ENCODE data around the gene TBC1D22A. TPM values are rescaled to one million over a fixed set of nuclear protein-coding genes. Genes with fewer than 3 reads are reported as not detected.

Gene TBC1D22A
- total and polyA plus RNA-seq, 9 of the 15 experiments (the other 6 are each of a cell fraction or from before 2014, with no cell fraction given) = 0.20 to 11.5 (median 5.2) TPM

- FAIRE-seq = no peak
- no peak for TF ChIP-seq ZNF324 (CRISPR knock-in tag; IDR thresholded peaks at IDR 0.05)
- TF ChIP-seq FOSL1 (tag; conservative IDR thresholded peaks at IDR 0.05) = peak; percentile 49; the same call in 1 of the 2 replicates
- no peak for TF ChIP-seq PRDM10 (IDR thresholded peaks at IDR 0.05; ENCODE audit: partially characterized antibody)
- TF ChIP-seq RREB1 (CRISPR knock-in tag; IDR thresholded peaks at IDR 0.05) = no peak
- no peak for TF ChIP-seq TARDBP (IDR thresholded peaks at IDR 0.05)
Measured at GRCh38 chr22:47065756-47066615, 303.5 kb downstream of the TBC1D22A start.

More at GRCh38 chr22:47065756-47066615, 303.5 kb downstream of the TBC1D22A start:
- no TSS peak for BruUV-seq (replicated peaks)
- in situ Hi-C loops (cut with MboI) (no loop called here), intact Hi-C loops (cut with micrococcal nuclease) (no loop called here)
- H3K4me1 ChIP-seq (replicated peaks in 1 of 2; ENCODE audit: control insufficient read depth in 2 of 2, insufficient read depth in 2 of 2, low read length in 2 of 2) = no peaks in the 10 kb centered on the region
- H4K20me1 ChIP-seq (replicated peaks; ENCODE audit: control insufficient read depth, insufficient read depth, low read length) = no peaks in the 10 kb centered on the region; the same call in 1 of the 2 replicates
- no peaks in the 10 kb centered on the region for H3K79me2 ChIP-seq (ENCODE audit: control insufficient read depth, insufficient read depth, low read length)
- ATAC-seq = no peak
- 48% methylated on average over 11 of the region's 26 CpGs for WGBS (ENCODE audit: insufficient coverage, low coverage, missing lambda C conversion rate)
- H3K4me3 ChIP-seq = no peak overlapping the region
- H3K9me1 ChIP-seq (ENCODE audit: control insufficient read depth, insufficient read depth, low read length) = no peaks in the 10 kb centered on the region
- H3K9ac ChIP-seq (ENCODE audit: insufficient read depth in 1 of 2, low read depth in 2 of 2, low read length in 2 of 2) = no peak overlapping the region
- no peak overlapping the region for H3K4me2 ChIP-seq (ENCODE audit: insufficient read depth, low read length)
- H2AFZ ChIP-seq (ENCODE audit: low read depth, low read length) = no peak overlapping the region
- DNase-seq (ENCODE audit: extremely low read depth in 1 of 4, low spot score in 3 of 4) = no peak
- no peaks in the 10 kb centered on the region for H3K9me3 ChIP-seq (replicated peaks; ENCODE audit: control insufficient read depth, insufficient read depth, low read depth, low read length)
- no peak overlapping the region for H3K27ac ChIP-seq (ENCODE audit: extremely low read depth, low read depth, low read length)
- H3K27me3 ChIP-seq (ENCODE audit: control insufficient read depth in 2 of 2, insufficient read depth in 2 of 2, low read length in 2 of 2) = no peaks in the 10 kb centered on the region
- ChIA-PET POLR2A (interaction anchor here (0.7 kb wide), 1 partner anchor 55 kb away, joined by 3 read pairs; no protein-coding TSS in a partner anchor), CTCF (ENCODE audit: low intra/inter-chr PET ratio) (no interaction called here)
- no peaks in the 10 kb centered on the region for H3K36me3 ChIP-seq (ENCODE audit: control insufficient read depth, insufficient read depth, low read length)

Data from K562 (cell line).